HepG2 (cell line): ENCODE results near the gene SCMH1. TPM values are rescaled to one million over a fixed set of nuclear protein-coding genes. Genes with fewer than 3 reads are reported as not detected.

Experiments
- HNF1B ChIP-seq: sonication (generic); formaldehyde crosslinking; IDR thresholded peaks from 2 replicates; pipeline ENCODE4 v1.5.1; 2020; ENCODE audit warnings: mild to moderate bottlenecking, moderate library complexity, missing genetic modification reagents
- TFDP1 ChIP-seq: IDR thresholded peaks from 2 replicates; pipeline ENCODE4 v1.6.1; 2016; ENCODE audit warnings: missing compliant biosample characterization, missing genetic modification reagents, borderline replicate concordance
- ZBTB40 ChIP-seq, 2 experiments: fragments of 450-650 bp in 1 of 2; sonication (generic) in 1 of 2; formaldehyde crosslinking in 1 of 2; IDR thresholded peaks; 2 replicates each; pipeline versions ENCODE4 v1.6.1 to v1.8.0; 2016 to 2022; ENCODE audit warnings: antibody characterized with exemption in 1 of 2, mild to moderate bottlenecking in 1 of 2, missing genetic modification reagents in 1 of 2
- ZNF136 ChIP-seq: sonication (generic); formaldehyde crosslinking; IDR thresholded peaks from 2 replicates; pipeline ENCODE4 v1.8.1; 2022; ENCODE audit warnings: low read depth, mild to moderate bottlenecking, moderate library complexity, missing genetic modification reagents
- polyA plus RNA-seq, 8 experiments: library from polyadenylated mRNA; depleted of rRNA in 3 of 8; stranded (reverse) in 7 of 8; unstranded in 1 of 8; fragments of >200 nt; fragmentation: Illumina TruSeq in 4 of 8; extraction: Trizol in 4 of 8; gene quantifications; 2 replicates each; pipeline versions ENCODE4 v1.2.1 to v1.2.3, GENCODE V29; 2011 to 2016; ENCODE audit warnings: low read depth in 4 of 8, missing spikeins in 1 of 8, mixed read lengths in 1 of 8; ENCODE audit not compliant: insufficient read depth in 1 of 8
- total RNA-seq, 5 experiments: library from RNA; depleted of rRNA; stranded (reverse); fragments of >200 nt; fragmentation: Illumina TruSeq; extraction: Trizol; gene quantifications; 2 replicates each; pipeline ENCODE4 v1.2.3, GENCODE V29; 2016; ENCODE audit warnings: low read depth in 1 of 5
- TF ChIP-seq, protein P1 (sequence below): sonication (generic); formaldehyde crosslinking; IDR thresholded peaks from 2 replicates; pipeline ENCODE4 v1.4.0; 2020; ENCODE audit warnings: missing genetic modification reagents
- TF ChIP-seq, protein P2 (sequence below): sonication (generic); formaldehyde crosslinking; IDR thresholded peaks from 2 replicates; pipeline ENCODE4 v1.4.0; 2020; ENCODE audit warnings: missing genetic modification reagents, borderline replicate concordance

SCMH1 gene
- total and polyA plus RNA-seq, 2 of the 13 experiments (the other 11 are each of a cell fraction or from before 2014, with no cell fraction given): 41.8 to 52.6 TPM

DNA sequence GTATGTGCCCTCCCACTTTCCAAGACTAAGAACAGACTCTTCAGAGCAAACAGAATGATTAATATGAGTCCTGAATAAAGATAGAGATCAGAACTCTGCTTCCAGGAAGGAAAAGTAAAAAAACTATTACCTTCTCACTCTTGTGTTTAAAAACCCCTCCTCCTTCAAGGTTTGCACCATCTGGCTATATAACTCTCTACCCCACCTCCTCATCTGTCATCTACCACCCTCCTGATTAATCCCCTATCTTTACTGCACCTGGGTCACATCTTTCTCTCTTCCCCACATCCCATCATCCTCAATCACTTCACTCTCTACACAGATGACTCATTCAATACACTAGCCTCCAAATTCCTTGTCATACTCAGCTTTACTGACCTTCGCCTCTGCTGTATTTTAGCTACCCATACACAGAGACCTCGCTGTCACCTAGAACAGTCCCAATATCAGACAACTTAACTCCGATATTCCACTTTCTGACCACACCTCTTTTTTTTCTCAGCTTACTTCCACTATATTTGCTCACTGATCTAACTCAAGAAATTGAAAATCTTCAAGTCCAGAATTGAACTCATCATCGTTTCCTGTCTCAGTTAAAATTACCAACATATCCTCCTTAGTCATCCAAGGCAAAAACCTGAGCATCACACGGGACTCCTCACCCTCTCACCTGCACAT, 3.7 kb downstream of the SCMH1 start (continued):
- TF ChIP-seq HNF1B (no peak), ZNF136 (CRISPR knock-in tag) (no peak), TFDP1 (CRISPR knock-in tag) (no peak), ZBTB40 (IDR thresholded peaks at IDR 0.05) (no peak), ZBTB40 (CRISPR knock-in tag; IDR thresholded peaks at IDR 0.05) (no peak)
- TF ChIP-seq, protein P1, sequence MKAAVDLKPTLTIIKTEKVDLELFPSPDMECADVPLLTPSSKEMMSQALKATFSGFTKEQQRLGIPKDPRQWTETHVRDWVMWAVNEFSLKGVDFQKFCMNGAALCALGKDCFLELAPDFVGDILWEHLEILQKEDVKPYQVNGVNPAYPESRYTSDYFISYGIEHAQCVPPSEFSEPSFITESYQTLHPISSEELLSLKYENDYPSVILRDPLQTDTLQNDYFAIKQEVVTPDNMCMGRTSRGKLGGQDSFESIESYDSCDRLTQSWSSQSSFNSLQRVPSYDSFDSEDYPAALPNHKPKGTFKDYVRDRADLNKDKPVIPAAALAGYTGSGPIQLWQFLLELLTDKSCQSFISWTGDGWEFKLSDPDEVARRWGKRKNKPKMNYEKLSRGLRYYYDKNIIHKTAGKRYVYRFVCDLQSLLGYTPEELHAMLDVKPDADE: no peak
- TF ChIP-seq, protein P2, sequence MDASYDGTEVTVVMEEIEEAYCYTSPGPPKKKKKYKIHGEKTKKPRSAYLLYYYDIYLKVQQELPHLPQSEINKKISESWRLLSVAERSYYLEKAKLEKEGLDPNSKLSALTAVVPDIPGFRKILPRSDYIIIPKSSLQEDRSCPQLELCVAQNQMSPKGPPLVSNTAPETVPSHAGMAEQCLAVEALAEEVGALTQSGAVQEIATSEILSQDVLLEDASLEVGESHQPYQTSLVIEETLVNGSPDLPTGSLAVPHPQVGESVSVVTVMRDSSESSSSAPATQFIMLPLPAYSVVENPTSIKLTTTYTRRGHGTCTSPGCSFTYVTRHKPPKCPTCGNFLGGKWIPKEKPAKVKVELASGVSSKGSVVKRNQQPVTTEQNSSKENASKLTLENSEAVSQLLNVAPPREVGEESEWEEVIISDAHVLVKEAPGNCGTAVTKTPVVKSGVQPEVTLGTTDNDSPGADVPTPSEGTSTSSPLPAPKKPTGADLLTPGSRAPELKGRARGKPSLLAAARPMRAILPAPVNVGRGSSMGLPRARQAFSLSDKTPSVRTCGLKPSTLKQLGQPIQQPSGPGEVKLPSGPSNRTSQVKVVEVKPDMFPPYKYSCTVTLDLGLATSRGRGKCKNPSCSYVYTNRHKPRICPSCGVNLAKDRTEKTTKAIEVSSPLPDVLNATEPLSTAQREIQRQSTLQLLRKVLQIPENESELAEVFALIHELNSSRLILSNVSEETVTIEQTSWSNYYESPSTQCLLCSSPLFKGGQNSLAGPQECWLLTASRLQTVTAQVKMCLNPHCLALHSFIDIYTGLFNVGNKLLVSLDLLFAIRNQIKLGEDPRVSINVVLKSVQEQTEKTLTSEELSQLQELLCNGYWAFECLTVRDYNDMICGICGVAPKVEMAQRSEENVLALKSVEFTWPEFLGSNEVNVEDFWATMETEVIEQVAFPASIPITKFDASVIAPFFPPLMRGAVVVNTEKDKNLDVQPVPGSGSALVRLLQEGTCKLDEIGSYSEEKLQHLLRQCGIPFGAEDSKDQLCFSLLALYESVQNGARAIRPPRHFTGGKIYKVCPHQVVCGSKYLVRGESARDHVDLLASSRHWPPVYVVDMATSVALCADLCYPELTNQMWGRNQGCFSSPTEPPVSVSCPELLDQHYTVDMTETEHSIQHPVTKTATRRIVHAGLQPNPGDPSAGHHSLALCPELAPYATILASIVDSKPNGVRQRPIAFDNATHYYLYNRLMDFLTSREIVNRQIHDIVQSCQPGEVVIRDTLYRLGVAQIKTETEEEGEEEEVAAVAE (CRISPR knock-in tag): no peak
